Right cardiac atrium (tissue), 5 donors: ENCODE data around the gene ABLIM2. TPM values are rescaled to one million over a fixed set of nuclear protein-coding genes. Genes with fewer than 3 reads are reported as not detected.

Experiments
- ATAC-seq, 2 donors: fragments of 200-7000 bp; cut with Tn5 transposase; one replicate each; pipeline versions ENCODE4 v1.8.0 to v1.9.1; 2020; ENCODE audit warnings: moderate library complexity in 2 of 2, mild to moderate bottlenecking in 1 of 2
- DNase-seq, 3 donors: peaks; one replicate each; pipeline ENCODE4 v3.0.0-alpha.2; 2020
- H3K27ac ChIP-seq: one replicate; pipeline ENCODE4 v1.5.1; 2013; ENCODE audit warnings: mild to moderate bottlenecking, low read length, control low read depth, moderate library complexity
- H3K27me3 ChIP-seq: one replicate; pipeline ENCODE4 v1.6.1; 2013; ENCODE audit not compliant: control insufficient read depth, insufficient read depth
- H3K4me1 ChIP-seq: one replicate; pipeline ENCODE4 v1.6.1; 2013; ENCODE audit warnings: low read length; ENCODE audit not compliant: control insufficient read depth, insufficient read depth
- H3K4me3 ChIP-seq: one replicate; pipeline ENCODE4 v1.5.1; 2013; ENCODE audit warnings: low read length, control low read depth
- H3K9me3 ChIP-seq: one replicate; pipeline ENCODE4 v1.6.1; 2013; ENCODE audit warnings: low read length; ENCODE audit not compliant: control insufficient read depth
- WGBS: extraction: QIAGEN DNeasy Blood & Tissue Kit; methylation state at CpG from one replicate; pipeline ENCODE4 v1.1.7; 2013; 5-methylcytosine and 5-hydroxymethylcytosine counted together
- intact Hi-C, 4 donors: fragments of 100-400 bp; cut with DNase I; formaldehyde crosslinking; loops; one replicate each; pipeline versions ENCODE4 v1.11.0 to v1.14.0; 2022 to 2023
- polyA plus RNA-seq: library from polyadenylated mRNA; stranded (reverse); fragments of 200-250 nt; gene quantifications from one replicate; pipeline ENCODE4 v1.2.3, GENCODE V29; 2013
- total RNA-seq, 4 donors: library from RNA; stranded (reverse); fragmentation: NEBNext Ultra II Directional; extraction: Animal tissue kit (Norgen Biotek cat#: 25700); gene quantifications; one replicate each; pipeline ENCODE4 v1.2.1, GENCODE V29; 2021
- donor health status: healthy with polysubstance abuse.
- donor health status: DM: no; HTN: yes; CAD: no.
- donor health status: DM: no; HTN: no; CAD: no.
- donor health status: DM: no; HTN: yes; CAD: no; lungs with severe emphysema.
- donor health status: DM: yes; HTN: yes; CAD: no.

Gene ABLIM2
- total and polyA plus RNA-seq, 5 donors = 4.2 to 17.4 (median 8.9) TPM

DNA sequence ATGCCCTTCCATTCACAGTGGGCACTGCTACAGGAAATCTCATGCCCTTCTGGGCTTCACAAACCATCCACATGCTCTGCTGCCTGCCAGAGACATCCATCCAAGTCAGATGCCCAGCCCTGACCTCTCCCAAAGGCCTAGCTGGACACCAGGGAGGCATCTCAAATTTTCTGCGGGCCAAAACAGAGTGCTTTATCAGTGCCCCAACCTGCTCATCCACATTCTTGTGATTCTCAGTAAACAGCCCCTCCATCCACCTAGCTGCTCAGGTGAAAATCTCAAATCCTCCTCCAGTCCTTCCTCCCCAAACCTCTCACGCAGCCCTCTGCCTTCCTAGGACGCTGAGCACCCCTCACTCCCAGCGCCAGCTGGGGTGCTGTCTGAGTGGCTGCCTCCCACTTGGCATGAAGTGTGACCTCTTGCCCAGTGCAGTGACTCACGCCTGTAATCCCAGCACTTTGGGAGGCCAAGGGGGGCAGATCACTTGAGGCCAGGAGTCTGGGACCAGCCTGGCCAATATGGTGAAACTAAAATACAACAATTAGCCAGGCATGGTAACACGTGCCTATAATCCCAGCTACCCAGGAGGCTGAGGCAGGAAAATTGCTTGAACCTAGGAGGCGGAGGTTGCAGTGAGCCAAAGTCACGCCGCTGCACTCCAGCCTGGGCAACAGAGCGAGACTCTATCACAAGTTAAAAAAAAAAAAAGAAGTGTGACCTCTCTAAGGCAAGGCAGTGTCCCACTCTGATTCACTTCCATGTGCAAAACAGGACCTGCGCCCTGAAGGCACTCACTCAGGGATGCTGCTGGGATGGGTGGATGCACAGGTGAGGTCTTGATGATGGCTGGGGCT, 217.3 kb downstream of the ABLIM2 start:
- H3K27me3 ChIP-seq = no peaks in the 10 kb centered on the region
- intact Hi-C loops = no loop called here
- H3K4me3 ChIP-seq = no peak overlapping the region
- ATAC-seq (no peak), DNase-seq (peak in 1 of 3 donors; percentile 45)
- 78% methylated on average over 11 of the region's 11 CpGs for WGBS
- H3K9me3 ChIP-seq = no peaks in the 10 kb centered on the region
- peaks cover 4% of the 10 kb centered on the region for H3K4me1 ChIP-seq
- H3K27ac ChIP-seq = no peak overlapping the region

DNA sequence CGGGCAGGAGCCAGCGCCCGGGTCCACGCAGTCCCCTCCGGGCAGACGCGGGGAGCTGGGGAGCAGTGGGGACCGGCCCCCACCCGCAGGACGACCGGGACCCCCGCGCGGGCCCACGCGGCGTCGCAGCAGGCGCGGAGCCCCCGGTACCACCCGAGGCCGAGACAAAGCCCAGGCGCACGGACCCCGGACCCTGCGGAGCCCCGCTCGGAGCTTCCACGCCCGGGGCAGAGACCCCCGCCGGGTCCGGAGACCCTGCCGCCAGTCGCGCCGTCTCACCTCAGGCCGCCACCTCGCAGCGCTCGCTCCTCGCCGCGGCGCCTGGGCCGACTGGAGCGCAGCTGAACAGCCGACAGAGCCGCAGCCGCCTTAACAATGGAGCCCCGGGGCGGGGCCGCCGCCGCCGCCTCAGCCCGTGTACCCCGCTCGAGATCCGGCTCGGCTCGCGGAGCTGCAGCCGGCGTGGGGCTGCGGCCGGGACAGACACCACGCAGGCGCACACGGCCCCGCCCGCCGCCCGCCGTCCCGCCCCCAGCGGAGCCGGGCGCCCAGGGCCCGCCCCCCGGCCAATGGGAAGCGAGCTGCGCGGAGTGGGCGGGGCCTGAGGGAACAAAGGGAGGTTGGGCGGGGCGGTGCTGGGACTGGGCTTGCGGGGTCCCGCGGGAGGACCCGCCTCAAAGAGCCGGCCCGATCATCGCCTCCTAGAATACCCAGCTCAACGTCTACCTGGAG, 219.1 kb downstream of the ABLIM2 start, which contains the start of gene AFAP1:
Gene AFAP1, minus strand, starts transcription at position 485 of the 732 bp plus-strand sequence. CDS start 67,783 bp downstream, outside the sequence.
- peak within 1 kb of the TSS; percentile 69 for H3K27ac ChIP-seq
- H3K4me3 ChIP-seq = peak within 1 kb of the TSS; percentile 88
- H3K4me1 ChIP-seq = peaks cover 4% of the 10 kb centered on the region
- intact Hi-C loops = loop anchor here in 2 of 4 donors (10.0 kb wide), 1 partner anchor 135 kb away; no protein-coding TSS in a partner anchor
- no peaks in the 10 kb centered on the region for H3K9me3 ChIP-seq
- H3K27me3 ChIP-seq = no peaks in the 10 kb centered on the region
- DNase-seq (peak; percentile 92 to 97 (median 96)), ATAC-seq (peak; percentile 95 to 96)
- under 1% methylated on average over 96 of the region's 96 CpGs for WGBS

DNA sequence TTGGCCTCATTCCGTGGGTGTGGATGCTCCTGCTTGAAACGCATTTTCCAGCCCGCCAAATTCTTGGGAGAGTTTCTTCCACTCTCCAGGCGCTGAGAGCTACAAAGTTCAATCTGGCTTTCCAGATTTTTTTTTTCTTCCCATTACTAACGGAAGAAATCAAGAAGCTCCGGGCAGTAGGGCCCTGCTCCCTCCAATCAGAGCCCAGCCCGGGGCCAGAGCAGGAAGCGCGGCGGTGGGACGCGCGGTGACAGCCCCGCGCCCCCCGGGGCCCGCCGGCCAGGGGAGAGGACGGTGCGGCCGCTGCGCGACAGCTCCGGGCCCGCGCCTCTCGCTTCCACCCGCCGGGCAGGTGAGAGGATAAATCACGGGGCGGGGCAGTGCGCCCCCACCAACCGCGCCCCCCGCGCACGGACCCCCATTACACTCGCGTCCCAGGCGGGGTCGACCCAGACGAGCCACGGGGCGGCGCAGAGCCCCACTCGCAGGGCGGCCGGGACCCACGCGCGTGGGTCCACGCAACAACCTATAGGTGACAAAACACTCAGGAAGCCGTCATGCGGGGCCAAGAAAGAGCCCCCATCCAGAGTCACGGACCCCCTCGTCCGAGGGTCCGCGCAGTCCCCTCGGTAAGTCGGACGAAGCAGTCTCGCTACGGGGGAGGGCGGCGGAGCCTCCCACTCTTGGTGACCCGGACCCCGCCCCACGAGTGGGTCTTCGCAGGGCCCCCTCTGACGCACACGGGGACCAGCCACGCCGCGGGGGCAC, 219.8 kb downstream of the ABLIM2 start:
- H3K9me3 ChIP-seq = no peaks in the 10 kb centered on the region
- H3K27me3 ChIP-seq = no peaks in the 10 kb centered on the region
- H3K27ac ChIP-seq = peak overlapping the region; percentile 69
- H3K4me1 ChIP-seq = peaks cover 4% of the 10 kb centered on the region
- ATAC-seq = peak; percentile 55 to 73
- DNase-seq = peak; percentile 58 to 85 (median 79)
- WGBS = under 1% methylated on average over 75 of the region's 75 CpGs
- intact Hi-C loops = loop anchor here in 2 of 4 donors (10.0 kb wide), 1 partner anchor 134 kb away; no protein-coding TSS in a partner anchor
- H3K4me3 ChIP-seq = peak overlapping the region; percentile 88

DNA sequence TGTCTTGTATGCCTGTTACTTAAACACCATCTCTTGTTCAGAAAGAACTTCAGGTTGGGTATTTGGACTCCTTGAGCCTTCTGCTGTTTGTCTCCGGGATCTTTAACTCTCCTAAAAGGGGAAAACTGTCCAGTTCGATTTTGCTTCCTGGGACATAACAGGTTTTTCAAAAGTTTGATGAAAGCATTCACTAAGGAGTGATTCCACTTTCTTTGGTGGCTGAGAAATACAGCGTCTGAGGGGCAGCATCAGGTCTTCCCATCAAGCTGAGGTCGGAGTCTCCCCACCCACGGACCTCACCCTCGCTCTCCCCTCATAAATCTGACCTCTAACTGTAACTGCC, 220.4 kb downstream of the ABLIM2 start:
- 6% methylated on average over 6 of the region's 6 CpGs for WGBS
- Histone ChIP-seq H3K4me1 (peaks cover 4% of the 10 kb centered on the region), H3K27ac (peak overlapping the region; percentile 43), H3K4me3 (peak overlapping the region; percentile 88), H3K9me3 (no peaks in the 10 kb centered on the region), H3K27me3 (no peaks in the 10 kb centered on the region)
- no peak for ATAC-seq
- no peak for DNase-seq
- intact Hi-C loops = loop anchor here in 2 of 4 donors (10.0 kb wide), 1 partner anchor 133 kb away; no protein-coding TSS in a partner anchor

DNA sequence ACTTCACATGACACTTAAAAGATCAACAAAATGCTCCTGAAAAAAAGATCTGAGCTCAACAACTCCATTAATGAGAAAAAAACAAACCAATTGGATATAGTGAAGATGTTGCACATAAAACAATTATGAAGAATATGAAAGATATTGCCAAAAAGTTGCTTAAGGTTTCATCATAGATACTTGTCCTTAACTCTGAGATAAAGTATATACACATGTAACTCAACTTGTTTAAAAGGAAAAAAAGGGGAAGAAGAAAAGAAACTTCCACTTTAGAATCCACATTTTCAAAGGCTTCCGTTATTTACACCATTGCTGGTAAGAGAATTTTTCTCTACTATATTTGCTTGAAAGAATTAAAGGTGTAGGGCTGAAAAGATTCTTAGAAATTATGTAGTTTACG, 221.6 kb downstream of the ABLIM2 start:
- ATAC-seq (no peak), DNase-seq (no peak)
- H3K27ac ChIP-seq = no peak overlapping the region
- H3K4me3 ChIP-seq = no peak overlapping the region
- H3K27me3 ChIP-seq = no peaks in the 10 kb centered on the region
- intact Hi-C loops = loop anchor here in 2 of 4 donors (10.0 kb wide), 1 partner anchor 132 kb away; no protein-coding TSS in a partner anchor
- H3K9me3 ChIP-seq = no peaks in the 10 kb centered on the region
- H3K4me1 ChIP-seq = peaks cover 4% of the 10 kb centered on the region
- 75% methylated on average over 2 of the region's 2 CpGs for WGBS

DNA sequence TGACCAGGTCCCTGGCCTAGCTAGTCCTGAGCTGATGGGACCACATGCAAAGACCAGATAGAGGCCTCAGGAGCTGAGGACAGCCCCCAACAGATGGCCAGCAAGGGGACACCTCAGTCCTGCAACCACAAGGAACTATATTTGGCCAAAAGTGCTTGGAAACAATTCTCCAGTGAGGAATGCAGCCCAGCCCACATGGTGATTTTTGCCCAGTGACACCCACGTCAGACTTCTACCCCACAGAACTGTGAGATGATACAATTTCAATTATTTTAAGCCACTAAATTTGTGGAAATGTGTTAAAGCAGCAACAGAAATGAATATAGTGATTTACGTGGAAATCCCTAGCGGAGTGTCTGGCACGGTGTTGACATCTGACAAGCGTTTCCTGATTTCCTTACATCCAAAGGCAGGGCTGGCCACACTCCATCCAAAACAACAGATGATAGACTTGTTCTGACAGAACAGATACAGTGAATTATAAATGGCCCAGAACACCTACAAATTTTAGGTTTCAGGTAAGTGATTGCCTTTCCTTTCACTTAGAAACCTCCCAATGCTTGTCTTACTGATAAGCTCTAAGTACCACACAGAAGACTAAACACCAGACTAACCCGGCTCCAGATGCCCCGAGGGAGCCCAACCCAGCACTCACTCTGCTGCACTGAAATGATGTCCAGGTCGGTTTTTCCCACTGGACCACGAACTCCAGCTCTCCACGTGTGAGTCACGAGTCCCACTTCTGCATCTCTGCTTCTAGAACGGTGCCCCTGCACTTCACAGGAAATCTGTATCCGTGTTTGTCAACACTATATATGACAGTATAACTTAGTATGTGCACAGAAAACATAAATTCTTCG, 224.7 kb downstream of the ABLIM2 start:
- Histone ChIP-seq H3K4me3 (no peak overlapping the region), H3K27ac (no peak overlapping the region), H3K9me3 (no peaks in the 10 kb centered on the region), H3K4me1 (peaks cover 13% of the 10 kb centered on the region), H3K27me3 (no peaks in the 10 kb centered on the region)
- WGBS = 49% methylated on average over 14 of the region's 14 CpGs
- intact Hi-C loops = loop anchor here in 2 of 4 donors (10.0 kb wide), 1 partner anchor 129 kb away; no protein-coding TSS in a partner anchor
- DNase-seq = no peak
- no peak for ATAC-seq

DNA sequence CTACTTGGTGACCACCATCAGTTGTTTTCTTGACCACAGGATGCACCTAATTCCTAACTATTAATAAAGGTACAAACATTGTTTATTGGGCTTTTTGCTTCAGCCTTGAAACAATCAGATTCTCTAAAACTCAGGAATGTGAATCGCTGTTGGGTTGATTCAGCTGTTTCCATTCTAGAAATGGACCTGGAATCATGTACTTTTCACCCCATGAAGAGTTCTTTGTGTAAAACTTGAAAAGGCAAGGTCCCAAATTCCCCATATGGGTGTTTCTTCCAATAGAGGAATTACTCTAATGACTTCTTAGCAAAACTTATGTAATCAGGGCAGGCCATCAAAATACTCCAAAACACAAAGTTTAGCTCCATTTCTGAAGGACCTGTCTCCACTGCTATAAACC, 226.3 kb downstream of the ABLIM2 start:
- Histone ChIP-seq H3K9me3 (no peaks in the 10 kb centered on the region), H3K4me3 (no peak overlapping the region), H3K27ac (no peak overlapping the region), H3K4me1 (peaks cover 9% of the 10 kb centered on the region), H3K27me3 (no peaks in the 10 kb centered on the region)
- no peak for DNase-seq
- ATAC-seq = no peak
- WGBS = 90% methylated on average over 1 of the region's 1 CpG
- intact Hi-C loops = loop anchor here in 2 of 4 donors (10.0 kb wide), 1 partner anchor 127 kb away; no protein-coding TSS in a partner anchor

DNA sequence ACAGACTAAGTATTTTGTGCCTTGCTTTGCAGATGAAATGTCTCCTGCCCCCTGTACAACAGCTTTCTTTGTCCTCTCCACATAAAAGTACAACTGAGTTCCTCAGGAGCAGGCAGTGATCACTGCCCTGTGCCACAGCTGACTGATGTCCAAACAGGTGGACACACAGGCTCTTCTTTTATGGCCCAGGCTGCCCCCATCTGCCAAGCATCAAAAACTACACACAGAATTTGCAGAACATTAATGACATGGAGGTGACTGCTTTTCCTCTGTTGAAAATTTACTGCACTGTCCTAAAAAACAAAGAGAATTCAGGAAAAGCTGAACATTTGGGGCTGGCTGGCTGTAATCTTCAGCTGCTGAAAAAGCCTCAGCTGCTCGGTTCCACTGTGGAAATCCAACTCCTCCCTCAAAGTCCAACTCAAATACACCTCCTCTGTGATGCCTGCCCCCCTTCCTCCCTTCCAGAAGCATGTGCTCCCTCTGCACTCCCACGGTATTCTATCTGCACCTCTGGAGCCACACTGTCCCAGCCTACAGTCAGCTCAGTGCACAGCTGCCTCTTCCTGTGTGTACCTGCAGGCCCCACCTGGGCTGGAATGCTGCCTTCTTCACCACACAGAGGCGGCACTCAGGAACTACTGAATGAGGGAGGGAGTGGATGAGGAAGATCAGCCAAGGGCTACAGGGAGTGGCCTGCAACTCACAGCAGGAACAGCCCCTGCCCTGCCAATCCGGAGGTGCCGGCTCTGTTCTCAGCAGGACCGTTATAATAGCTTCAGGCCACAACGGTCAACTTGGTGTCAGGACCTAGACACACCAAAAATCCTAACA, 229.3 kb downstream of the ABLIM2 start:
- intact Hi-C loops = no loop called here

DNA sequence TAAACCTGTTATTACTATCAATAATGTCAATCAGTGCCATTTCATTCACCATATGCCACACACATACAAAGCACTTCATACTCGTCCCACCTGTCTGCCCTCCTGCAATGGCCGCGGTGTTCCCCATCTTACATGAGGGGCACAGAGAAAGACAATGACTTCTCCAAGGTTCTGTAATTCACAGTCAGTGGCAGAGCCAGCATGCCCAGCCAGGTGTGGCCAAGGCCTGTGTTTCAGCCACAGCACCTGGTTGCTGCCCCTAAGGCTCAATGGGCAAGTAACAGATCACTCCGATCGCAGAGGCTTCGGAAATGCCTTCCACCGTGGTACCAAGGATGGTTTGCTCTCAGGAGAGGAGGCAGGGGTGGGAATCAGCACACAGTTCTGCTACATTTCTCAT, 229.9 kb downstream of the ABLIM2 start:
- H3K27ac ChIP-seq = no peak overlapping the region
- intact Hi-C loops = no loop called here

More for the DNA sequence above, 229.3 kb downstream of the ABLIM2 start:
- peak overlapping the region; percentile 71 for H3K27ac ChIP-seq
- H3K4me3 ChIP-seq = no peak overlapping the region
- DNase-seq = peak in 1 of 3 donors; percentile 61
- WGBS = 10% methylated on average over 7 of the region's 7 CpGs
- peaks cover 9% of the 10 kb centered on the region for H3K4me1 ChIP-seq
- H3K9me3 ChIP-seq = no peaks in the 10 kb centered on the region
- H3K27me3 ChIP-seq = no peaks in the 10 kb centered on the region
- peak; percentile 71 to 74 for ATAC-seq

More for the DNA sequence above, 229.9 kb downstream of the ABLIM2 start:
- Histone ChIP-seq H3K4me3 (no peak overlapping the region), H3K27me3 (no peaks in the 10 kb centered on the region), H3K9me3 (no peaks in the 10 kb centered on the region), H3K4me1 (peaks cover 9% of the 10 kb centered on the region)
- ATAC-seq (peak in 1 of 2 donors; percentile 4), DNase-seq (no peak)
- WGBS = 90% methylated on average over 7 of the region's 7 CpGs
